ENCODE measurements around the gene SOCS7. TPM values are rescaled to one million over a fixed set of nuclear protein-coding genes. Genes with fewer than 3 reads are reported as not detected.

The SOCS7 gene
- polyA plus RNA-seq, 3 donors, result 16.8 to 18.6 (median 18.6) TPM

DNA sequence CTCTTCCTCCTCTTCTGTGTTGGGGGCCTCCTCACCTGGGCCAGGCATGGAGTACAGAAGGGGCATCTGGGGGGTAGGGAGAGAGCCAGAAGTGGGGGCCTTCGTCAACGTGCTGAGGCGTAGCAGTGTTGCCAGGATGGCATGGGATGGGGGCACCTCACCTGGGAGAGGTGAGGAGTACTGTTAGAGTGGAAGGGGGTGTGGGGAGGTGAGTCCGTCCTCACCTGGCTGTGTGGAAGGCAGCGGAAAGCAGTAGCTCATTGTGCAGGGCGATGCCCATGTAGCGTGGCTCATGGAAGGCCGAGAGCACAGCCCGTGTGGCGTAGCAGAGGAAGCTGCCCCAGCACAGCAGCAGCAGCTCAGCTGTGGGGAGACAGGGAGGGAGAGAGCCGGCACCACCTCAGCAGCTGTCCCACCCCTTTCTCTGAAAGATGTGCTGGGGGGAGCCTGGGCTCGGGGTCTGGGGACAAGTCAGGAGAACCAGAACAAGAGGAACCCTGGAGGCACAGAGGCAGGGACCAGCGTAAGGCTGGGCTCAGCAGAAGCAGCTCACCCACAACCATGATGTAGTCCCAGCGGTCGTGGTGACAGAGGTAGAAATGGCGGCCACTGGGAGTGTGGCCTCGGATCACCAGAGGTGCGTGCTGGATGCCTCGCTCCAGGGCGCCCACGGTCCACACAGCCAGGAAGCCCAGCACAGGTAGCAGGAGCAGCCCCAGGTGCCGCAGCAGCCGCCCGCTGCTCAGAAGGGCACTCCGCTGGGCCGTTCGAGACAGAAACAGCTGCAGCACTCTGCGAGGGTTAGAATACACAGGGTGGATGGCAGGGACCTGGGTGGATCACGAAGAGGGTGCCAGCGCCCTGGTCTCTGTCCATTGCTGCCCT, 16.9 kb upstream of the SOCS7 start:
- DNase-seq (ENCODE audit: low read depth in 3 of 3, low spot score in 2 of 3), result no peak

DNA sequence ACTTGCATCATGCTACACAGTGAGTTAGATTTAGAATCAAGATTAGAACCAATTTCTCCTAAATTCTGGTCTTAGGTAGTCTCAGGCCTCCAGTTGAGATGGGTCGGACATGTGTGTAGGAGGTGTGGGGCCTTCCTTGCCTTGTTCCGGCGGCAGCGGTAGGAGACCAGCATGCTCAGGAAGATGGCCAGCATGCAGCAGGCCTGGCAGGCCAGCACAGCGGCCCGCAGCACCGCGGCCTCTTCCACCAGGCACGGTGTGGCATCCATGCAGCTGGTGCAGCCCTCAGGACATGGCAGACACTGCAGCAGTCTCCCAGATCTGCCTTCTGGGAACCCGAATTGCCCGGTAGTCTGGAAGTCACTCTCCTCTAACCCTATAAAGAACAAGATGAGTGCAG, 14.8 kb upstream of the SOCS7 start:
- no peak for DNase-seq (ENCODE audit: low read depth in 3 of 3, low spot score in 2 of 3)

GRCh38 chr17:38338053-38338452, 13.6 kb upstream of the SOCS7 start:
- no peak for DNase-seq (ENCODE audit: low read depth in 3 of 3, low spot score in 2 of 3)

DNA sequence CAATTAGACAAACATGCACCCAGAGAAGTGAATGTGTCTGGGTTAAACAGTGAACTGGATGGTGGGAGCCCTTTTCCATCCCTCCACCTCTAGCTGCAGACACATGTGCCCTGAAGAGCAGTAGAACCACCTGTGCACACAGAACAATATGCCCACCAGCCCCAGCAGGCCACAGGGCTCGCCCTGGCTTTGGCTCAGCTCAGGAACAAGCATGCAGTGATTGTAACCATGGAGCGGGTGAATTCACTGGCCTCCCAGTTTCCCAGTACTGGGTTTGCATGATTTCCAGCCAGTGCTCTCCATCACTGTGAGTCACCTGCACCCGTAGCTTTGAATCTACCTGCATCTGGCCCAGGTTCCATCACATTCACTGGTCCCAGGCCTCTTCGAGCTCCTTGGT, 13.1 kb upstream of the SOCS7 start:
- DNase-seq (ENCODE audit: low read depth in 3 of 3, low spot score in 2 of 3), result no peak

- DNase-seq (ENCODE audit: low read depth in 3 of 3, low spot score in 2 of 3), result no peak
These were observed 11.8 kb upstream of the SOCS7 start for GRCh38 chr17:38339891-38340290.

DNA sequence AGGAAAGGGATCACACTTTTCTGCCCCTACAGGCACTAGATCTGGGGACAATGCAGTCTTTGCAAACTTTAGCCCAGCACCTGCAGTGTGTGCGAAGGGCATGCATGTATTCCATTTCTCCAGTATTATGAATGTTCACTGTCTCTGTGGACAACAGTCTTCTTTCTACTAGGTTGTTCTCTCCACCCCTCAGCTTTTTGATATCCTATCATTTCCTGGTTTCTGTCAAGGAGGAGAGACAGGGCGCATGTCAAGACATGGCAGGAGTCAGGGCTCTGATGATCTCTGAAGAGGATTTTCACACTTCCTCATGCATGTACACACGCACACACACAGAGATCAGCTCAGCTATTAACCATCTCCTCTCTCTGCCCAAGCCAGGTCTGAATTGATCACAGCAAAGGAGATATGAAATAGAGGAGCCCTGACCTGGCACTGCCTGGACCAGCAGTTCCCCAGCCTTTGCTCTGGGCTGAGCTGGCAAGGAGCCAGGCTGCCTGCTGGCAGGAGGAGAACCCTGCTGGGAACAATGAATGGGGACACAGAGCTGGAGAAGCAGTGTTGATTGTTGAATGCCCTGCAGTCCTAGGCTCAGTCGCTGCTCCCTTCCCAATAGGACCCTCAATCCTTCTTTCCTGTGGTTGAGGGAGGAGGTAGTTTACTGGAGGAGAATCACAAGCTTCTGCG, 10.5 kb upstream of the SOCS7 start:
- DNase-seq (ENCODE audit: low read depth in 3 of 3, low spot score in 2 of 3), result no peak

DNA sequence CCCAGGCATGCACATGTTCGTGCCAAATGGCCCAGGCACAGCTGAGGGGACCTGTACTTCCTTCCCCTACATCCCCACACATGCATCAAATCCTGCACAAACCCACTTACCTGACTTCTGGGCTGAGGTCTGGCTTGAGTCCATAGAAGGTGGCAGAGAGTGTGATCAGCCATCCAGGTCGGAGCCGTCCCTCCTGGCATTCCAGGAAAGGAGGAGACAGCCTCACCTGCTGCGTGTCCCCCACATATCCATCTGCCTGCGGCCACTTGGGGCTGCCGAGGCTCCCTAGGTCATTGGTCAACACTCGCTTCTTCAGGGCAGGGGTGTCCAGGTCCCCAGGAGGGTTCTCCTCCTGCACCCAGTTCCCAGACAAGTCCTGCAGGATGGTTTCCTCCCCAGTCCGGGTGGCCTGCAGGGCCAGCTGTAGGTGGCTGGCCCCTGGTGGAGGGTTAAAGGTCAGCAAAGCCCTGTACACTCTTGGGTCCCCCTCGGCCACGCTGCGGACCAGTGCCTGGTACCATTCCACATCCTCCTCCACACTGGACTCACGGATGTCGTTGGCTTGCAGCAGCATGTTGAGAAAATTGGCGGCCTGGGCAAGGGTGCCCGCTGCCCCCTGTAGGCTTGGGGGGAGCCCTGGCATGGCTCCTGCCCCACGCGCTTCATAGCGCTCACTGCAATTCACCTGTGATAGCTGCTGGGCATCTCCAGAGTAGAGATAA, 8.6 kb upstream of the SOCS7 start:
- DNase-seq (ENCODE audit: low read depth in 3 of 3, low spot score in 2 of 3), result no peak

GRCh38 chr17:38343608-38344419, 7.8 kb upstream of the SOCS7 start, which contains the start of gene GPR179:
TSS of gene GPR179 (minus strand) at chr17:38343956. CDS start at chr17:38343789, 167 bp downstream.
- DNase-seq (ENCODE audit: low read depth in 3 of 3, low spot score in 2 of 3), result no peak

DNA sequence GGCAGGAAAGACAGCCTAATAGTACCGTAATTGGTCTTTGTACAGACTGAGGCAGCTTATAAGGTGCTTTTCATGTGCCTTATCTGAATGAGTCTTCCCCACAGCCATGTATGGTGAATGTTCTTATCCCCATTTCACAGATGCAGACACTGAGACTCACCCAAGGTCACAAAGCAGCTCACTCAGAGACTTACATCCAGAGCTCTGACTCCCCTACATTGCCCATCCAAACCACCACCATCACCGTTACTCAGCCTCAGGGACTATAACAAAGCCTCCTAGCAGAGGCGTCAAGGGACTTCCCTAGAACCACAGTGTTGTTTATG, 7.3 kb upstream of the SOCS7 start:
- DNase-seq (ENCODE audit: low read depth in 3 of 3, low spot score in 2 of 3), result no peak

DNA sequence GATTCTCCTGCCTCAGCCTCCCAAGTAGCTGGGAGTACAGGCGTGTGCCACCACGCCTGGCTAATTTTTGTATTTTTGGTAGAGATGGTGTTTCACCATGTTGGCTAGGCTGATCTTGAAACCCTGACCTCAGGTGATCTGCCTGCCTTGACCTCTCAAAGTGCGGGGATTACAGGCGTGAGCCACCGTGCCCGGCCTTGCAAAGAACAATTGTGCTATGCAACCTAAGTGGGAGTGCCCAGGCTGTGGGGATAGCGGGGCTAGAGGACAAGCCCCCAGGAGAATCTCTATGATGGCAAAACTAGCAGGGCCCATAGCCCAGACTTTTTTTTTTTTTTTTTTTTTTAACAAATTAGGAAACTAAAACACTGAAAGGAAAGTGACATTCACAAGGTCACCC, 5.9 kb upstream of the SOCS7 start:
- no peak for DNase-seq (ENCODE audit: low read depth in 3 of 3, low spot score in 2 of 3)

GRCh38 chr17:38349097-38349730, 2.4 kb upstream of the SOCS7 start:
- peak; percentile 53 to 78 (median 68) for DNase-seq (ENCODE audit: low read depth in 3 of 3, low spot score in 2 of 3)

- DNase-seq (ENCODE audit: low read depth in 3 of 3, low spot score in 2 of 3), result no peak
These were observed 1.6 kb upstream of the SOCS7 start for GRCh38 chr17:38350035-38350434.

GRCh38 chr17:38352245-38353085, 821 bp downstream of the SOCS7 start:
- no peak for DNase-seq (ENCODE audit: low read depth in 3 of 3, low spot score in 2 of 3)

GRCh38 chr17:38353086-38353604, 1.5 kb downstream of the SOCS7 start:
- DNase-seq (ENCODE audit: low read depth in 3 of 3, low spot score in 2 of 3), result no peak

DNA sequence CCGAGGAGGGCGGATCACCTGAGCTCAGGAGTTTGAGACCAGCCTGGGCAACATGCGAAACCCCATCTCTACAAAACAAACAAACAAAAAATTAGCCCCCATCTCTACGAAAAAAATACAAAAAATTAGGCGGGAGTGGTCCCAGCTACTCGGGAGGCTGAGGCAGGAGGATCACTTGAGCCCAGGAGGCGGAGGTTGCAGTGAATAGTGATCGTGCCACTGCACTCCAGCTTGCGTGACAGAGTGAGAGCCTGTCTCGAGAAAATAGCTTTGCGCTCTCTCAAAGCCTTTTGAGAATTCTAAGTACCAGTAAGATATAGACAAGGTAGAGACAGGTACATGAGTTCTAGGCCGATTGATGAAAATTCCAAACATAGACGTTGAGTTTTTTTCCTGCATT, 2.0 kb downstream of the SOCS7 start:
- DNase-seq (ENCODE audit: low read depth in 3 of 3, low spot score in 2 of 3), result no peak

GRCh38 chr17:38354466-38354865, 2.8 kb downstream of the SOCS7 start:
- DNase-seq (ENCODE audit: low read depth in 3 of 3, low spot score in 2 of 3), result no peak

- DNase-seq (ENCODE audit: low read depth in 3 of 3, low spot score in 2 of 3), result no peak
These were observed 3.6 kb downstream of the SOCS7 start for GRCh38 chr17:38355251-38355650.

DNA sequence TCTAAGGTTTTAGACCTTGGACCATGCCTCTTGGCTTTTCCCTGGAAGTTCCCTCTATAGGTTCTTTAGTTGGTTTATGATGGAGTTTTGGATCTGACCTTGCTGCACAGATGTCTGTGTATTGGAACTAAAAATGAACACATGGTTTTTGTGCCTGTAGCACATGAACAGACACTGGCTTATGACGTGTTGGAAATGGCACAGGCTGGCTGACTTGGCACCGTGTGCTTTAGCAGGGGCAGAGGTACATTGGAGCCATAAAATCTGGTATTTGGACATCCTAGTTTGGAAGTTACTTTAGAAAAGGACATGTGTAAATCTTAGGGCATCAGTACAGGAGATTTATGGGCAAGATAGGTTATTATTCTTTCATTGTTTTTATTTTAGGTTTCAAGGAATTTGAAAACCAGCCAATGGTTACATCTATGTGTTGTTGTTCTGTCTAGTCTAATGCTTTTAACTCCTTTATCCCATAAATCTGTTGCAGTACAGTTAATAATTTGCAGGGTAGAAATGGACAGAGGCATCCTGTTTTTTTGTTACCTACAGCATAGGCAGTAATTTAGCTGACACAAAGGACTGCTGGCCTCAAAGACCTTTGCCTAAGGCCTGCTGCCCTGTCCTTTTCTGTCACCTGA, 6.0 kb downstream of the SOCS7 start:
- no peak for DNase-seq (ENCODE audit: low read depth in 3 of 3, low spot score in 2 of 3)
